ENCODE results near the gene GLTP.

GLTP gene

DNA sequence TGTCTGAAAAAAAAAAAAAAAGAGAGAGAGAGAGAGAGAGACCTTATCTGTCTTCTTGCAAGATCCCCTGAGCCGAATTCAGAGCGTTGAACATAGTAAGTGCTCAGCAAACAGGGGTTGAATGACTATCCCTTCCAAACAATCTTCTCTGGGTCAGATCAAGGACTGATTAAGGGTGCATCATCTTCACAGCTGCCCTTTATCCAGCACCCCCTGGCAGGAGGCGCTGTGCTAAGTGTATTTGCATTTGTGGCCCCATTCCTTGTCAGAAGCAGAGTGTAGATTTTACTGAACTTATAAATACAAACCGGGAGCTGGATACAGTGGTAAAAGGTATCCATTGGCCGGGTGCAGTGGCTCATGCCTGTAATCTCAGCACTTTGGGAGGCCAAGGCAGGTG is 38.3 kb downstream of the GLTP start:
- DNase-seq (ENCODE audit: low read depth), result no peak

- DNase-seq (ENCODE audit: low read depth), result no peak
Observed at GRCh38 chr12:109841356-109841755, 39.0 kb downstream of the GLTP start.

- no peak for DNase-seq (ENCODE audit: low read depth)
Observed at GRCh38 chr12:109840305-109841074, 39.9 kb downstream of the GLTP start.

DNA sequence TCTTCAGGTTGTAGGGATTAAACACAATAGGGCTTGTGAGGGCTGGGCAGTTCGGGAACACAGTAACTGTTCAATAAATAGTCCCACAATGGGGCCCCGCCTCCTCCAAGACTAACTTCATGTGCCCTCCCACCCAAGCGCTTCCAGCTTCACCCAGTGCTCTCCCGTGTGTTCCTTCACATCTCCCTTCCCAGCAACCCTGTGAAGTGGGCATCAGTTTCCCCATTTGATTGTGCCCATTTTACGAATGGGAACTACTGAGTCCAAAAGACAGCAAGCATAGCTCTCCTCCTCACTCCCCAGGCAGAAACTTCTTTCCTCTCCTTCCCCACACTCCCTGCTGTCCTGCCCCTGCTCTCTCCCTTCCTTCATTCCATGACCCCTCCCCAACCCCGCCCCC is 40.9 kb downstream of the GLTP start:
- DNase-seq (ENCODE audit: low read depth), result no peak

DNA sequence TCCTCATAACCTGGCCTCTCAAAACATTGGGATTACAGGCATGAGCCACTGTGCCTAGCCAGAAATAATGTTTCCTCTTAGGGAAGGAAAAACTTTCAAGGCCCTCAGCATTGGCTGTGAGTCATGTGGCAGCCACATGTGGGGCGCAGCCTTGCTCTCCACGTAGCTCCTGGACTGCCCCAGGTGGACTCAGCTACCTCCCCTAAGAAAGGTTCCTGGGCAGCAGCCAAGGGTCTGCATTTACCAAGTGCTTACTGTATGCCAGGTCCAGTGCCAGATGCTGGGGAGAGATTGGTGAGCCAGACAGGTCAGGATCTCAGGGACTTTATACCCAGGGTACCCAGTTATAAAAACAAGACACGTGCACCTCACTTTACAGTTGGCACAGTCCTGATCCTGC is 43.4 kb downstream of the GLTP start:
- no peak for DNase-seq (ENCODE audit: low read depth)

DNA sequence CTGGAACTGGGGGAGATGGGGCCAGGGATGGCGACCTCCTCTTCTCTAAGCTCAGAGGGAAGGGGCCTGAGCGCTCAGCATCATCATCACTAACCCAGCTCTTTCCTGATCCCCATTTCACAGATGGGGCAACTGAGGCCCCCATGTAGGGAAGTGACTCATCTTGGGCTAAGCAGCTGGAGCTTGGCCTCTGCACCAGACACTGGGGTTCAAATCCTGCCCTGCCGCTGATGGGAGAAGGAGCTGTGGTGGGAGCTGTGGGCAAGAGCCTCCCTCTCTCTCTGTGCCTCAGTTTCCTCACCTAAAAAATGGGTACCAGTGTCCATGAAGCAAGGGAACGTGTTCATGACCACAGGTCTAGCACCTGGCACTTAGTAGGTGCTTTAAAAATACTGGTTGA is 44.5 kb downstream of the GLTP start:
- no peak for DNase-seq (ENCODE audit: low read depth)

- no peak for DNase-seq (ENCODE audit: low read depth)
Observed at GRCh38 chr12:109833307-109834189, 46.8 kb downstream of the GLTP start, which contains the start of gene TRPV4. TSS of gene TRPV4 (minus strand) at chr12:109833398. CDS start at chr12:109814796, 18,602 bp downstream.

GRCh38 chr12:109832541-109833306 is 47.6 kb downstream of the GLTP start:
- DNase-seq (ENCODE audit: low read depth), result no peak

- no peak for DNase-seq (ENCODE audit: low read depth)
Observed at GRCh38 chr12:109831929-109832328, 48.4 kb downstream of the GLTP start.

DNA sequence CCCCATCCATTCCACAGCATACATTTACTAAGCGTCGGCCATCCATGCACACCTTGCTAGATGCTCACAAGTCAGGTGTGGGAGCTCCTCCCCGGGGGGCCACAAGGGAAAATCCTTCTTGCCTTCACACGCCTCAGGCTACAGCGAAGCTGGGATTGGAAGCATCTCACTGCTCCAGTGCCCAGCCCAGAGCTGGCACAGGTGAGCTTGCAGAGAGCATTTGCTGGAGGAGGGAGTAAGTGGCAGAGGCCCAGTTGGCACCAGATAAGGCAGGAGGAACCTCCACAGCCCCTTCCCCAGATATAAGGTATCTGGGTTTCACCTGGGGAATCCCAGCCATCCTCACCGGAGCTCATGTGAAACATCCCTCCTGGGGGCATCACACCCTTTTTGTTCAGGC is 49.0 kb downstream of the GLTP start:
- DNase-seq (ENCODE audit: low read depth), result no peak

GRCh38 chr12:109830718-109831117 is 49.6 kb downstream of the GLTP start:
- no peak for DNase-seq (ENCODE audit: low read depth)

DNA sequence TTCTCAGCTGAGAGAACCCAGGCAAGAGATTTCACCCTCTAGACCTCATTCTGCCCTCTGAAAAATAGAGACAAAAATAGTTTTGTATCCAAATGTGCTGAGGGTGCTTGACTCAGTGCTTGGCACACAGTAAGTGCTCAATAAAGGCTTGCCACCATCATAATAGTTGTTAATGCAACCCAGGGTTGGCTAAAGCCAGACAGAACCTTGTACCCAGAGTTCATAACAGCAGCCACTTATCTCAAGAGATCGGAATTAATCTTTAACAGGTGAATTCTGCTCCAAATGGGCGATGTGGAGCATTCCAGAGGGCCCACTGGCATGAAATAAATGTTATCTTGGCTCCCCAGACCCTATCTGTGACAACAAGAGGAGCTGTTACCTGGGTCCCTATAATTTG is 50.1 kb downstream of the GLTP start:
- DNase-seq (ENCODE audit: low read depth), result no peak

DNA sequence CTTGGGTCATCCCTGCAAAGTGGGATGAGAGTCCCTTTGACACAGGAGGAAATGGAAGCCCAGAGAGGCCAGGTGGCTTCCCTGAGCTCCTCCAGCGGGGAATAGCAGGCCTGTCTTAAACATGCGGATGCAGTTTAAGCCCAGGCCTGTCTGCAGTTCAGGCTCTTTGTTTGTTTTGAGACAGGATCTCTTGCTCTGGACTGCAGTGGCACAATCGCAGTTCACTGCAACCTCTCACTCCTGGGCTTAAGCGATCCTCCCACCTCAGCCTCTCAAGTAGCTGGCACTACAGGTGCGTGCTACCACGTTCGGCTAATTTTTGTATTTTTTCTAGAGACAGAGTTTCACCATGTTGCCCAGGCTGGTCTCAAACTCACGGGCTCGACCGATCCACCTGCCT is 50.7 kb downstream of the GLTP start:
- DNase-seq (ENCODE audit: low read depth), result no peak

DNA sequence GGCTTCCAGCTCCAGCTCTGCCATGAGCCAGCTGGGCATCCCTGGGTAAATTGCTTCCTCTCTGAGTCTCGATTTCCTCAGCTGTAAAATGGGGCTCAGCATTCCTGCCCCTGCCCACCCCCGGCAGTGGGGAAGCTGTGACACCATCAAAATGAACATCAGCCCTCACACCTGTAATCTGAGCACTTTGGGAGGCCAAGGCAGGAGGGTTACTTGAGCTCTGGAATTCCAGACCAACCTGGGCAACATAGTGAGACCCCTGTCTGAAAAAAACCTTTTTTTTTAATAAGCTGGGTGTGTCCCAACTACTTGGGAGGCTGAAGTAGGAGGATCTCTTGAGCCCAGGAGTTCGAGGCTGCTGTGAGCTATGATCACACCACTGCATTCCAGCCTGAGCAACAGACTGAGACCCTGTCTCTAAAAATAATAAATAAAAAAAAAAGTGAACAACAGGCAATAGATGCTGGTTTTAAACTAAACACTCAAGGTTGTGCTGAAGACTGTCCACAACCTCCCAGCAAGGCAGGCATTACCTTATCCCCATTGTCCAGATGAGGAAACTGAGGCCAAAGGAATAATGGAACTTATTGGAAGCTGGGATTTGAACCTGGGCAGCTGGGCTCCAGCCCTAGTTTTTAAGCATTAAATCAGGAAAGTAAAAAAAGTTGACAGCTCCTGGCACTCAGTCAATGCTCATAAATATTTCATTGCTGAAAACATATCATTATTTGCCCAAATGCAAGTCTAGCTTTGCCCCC is 51.4 kb downstream of the GLTP start:
- no peak for DNase-seq (ENCODE audit: low read depth)

DNA sequence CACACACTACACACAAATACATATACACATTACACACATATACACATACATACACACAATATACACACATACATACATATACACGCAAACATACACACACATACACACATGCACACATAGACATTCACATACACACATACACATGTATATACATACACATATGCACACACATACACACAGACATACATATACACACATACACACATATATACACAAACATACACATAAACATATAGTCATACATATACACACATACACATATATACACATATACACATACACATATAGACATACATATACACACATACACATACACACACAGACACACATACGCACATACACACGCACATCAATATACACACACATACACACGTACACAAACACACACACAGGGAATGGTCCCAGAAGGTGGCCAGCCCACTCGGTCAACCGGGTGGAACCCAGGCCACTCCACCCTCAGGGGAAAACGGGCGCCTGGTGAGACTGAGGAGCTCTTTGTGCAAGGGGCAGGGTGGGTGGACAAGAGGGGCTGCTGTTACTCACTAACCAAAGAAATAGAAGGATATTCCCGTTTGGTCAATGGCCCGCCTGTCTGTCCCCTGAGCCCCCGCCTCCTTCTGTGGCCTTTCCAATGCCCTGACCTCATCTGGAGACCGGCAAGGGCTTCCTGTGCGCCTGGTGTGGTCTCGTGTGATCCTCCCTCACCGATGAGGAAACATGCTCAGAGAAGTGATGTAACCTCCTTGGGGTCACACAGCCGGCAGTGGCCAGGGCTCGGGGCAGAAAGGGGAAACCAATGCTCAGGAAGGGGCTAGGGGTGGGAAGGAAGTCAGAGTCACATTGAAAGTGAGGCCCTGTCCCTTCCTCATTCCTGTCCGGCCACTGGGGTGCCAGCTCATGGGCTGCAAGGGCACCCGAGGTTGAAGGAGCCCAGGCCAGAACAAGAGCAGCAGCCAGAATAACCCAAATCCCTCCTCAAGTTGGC is 52.5 kb downstream of the GLTP start:
- no peak for DNase-seq (ENCODE audit: low read depth)

DNA sequence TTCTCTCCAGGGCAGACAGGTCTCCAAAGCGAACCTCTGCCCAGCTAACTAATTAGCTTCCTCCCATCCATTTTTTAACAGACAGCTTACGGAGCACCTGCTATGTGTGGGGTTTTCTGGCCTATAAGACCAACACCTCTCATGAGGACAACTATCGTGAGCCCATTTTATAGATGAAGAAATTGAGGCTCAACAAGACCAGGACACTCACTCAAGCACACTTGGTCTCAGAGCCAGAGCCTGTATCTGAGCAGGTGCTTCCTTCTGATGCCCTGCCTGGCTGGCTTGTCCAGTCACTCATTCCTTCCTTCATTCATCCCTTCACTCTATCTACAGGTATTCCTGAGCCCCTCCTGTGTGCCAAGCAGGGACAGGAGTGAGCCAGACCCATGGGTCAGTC is 53.3 kb downstream of the GLTP start:
- DNase-seq (ENCODE audit: low read depth), result no peak

- no peak for DNase-seq (ENCODE audit: low read depth)
Observed at GRCh38 chr12:109824731-109825130, 55.6 kb downstream of the GLTP start.

- no peak for DNase-seq (ENCODE audit: low read depth)
Observed at GRCh38 chr12:109822951-109823411, 57.4 kb downstream of the GLTP start.

GRCh38 chr12:109822416-109822815 is 57.9 kb downstream of the GLTP start:
- no peak for DNase-seq (ENCODE audit: low read depth)

DNA sequence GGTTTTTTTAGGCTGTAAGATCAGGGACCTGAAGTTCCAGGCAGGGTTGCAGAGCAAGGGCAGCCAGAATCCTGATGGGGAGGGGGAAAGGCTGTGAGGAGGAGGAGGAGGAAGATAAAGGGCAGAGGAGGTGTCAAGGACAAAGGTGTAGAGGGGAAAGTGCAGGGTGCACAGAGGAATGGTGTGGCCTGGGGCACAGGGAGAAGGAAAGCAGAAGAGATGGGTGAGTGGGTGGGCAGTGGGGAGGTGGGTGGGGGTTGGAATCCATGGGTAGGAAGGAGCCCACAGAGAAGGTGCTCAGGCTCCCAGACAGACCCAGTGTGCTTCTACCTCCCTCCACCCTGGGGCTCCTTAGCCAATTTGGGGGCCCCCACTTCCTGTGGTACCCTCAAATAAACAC is 58.4 kb downstream of the GLTP start:
- no peak for DNase-seq (ENCODE audit: low read depth)
